Body of pancreas (tissue), 4 donors: ENCODE results near the gene PPP4R4. TPM values are rescaled to one million over a fixed set of nuclear protein-coding genes. Genes with fewer than 3 reads are reported as not detected.

ENCODE experiments used
- ATAC-seq: fragments of 150-250 bp; one replicate; pipeline ENCODE4 v1.9.1; 2016
- DNase-seq, 4 donors: peaks; one replicate each; pipeline ENCODE4 v3.0.0-alpha.2; 2019
- H3K27ac ChIP-seq, 4 donors: fragments of 200-600 bp; sonication (generic); 1 replicate in 3 of 4; 2 replicates in 1 of 4; pipeline versions ENCODE4 v1.5.1 to v1.6.1; 2016 to 2019; ENCODE audit warnings: mild to moderate bottlenecking in 1 of 4, mixed read lengths in 1 of 4, moderate library complexity in 1 of 4
- H3K27me3 ChIP-seq, 2 donors: fragments of 200-600 bp; sonication (generic); one replicate each; pipeline ENCODE4 v1.6.0; 2016; ENCODE audit warnings: mild to moderate bottlenecking in 1 of 2
- H3K36me3 ChIP-seq, 2 donors: fragments of 200-600 bp; sonication (generic); replicated peaks in 1 of 2; 2 replicates each; pipeline ENCODE4 v1.5.1; 2016; ENCODE audit warnings: low read depth in 2 of 2; ENCODE audit not compliant: insufficient read depth in 1 of 2
- H3K4me1 ChIP-seq: fragments of 200-600 bp; sonication (generic); one replicate; pipeline ENCODE4 v1.6.0; 2016
- H3K4me3 ChIP-seq, 2 donors: fragments of 200-600 bp; sonication (generic); 1 replicate in 1 of 2; 2 replicates in 1 of 2; pipeline ENCODE4 v1.5.1; 2016 to 2019
- H3K9me3 ChIP-seq, 3 donors: fragments of 200-600 bp; sonication (generic); 1 replicate in 2 of 3; 2 replicates in 1 of 3; pipeline ENCODE4 v1.5.1; 2016
- CTCF ChIP-seq, 7 experiments: fragments of 450-650 bp in 4 of 7; fragments of 200-600 bp in 3 of 7; sonication (generic) in 3 of 7; IDR thresholded peaks; one replicate each; pipeline ENCODE4 v1.5.1; 2016 to 2019; ENCODE audit warnings: antibody characterized with exemption in 7 of 7
- POLR2A ChIP-seq, 3 donors: fragments of 450-650 bp; IDR thresholded peaks; one replicate each; pipeline ENCODE4 v1.6.1; 2016; ENCODE audit warnings: antibody characterized with exemption in 3 of 3, mild to moderate bottlenecking in 2 of 3
- WGBS, 2 donors: methylation state at CpG; one replicate each; pipeline ENCODE4 v1.1.5; 2017; 5-methylcytosine and 5-hydroxymethylcytosine counted together
- intact Hi-C: fragments of 100-400 bp; cut with DNase I; formaldehyde crosslinking; loops from one replicate; pipeline ENCODE4 v1.15.1; 2023
- total RNA-seq, 2 donors: library from RNA; depleted of rRNA; stranded (reverse); fragments of >200 nt; gene quantifications; one replicate each; pipeline ENCODE4 v1.1.0, GENCODE V29; 2016

Gene PPP4R4
- total RNA-seq, 2 donors from 2014 or later: 1.3 to 2.6 TPM

GRCh38 chr14:94179244-94179643 is 5.1 kb downstream of the PPP4R4 start:
- DNase-seq: no peak
- Histone ChIP-seq H3K9me3 (no peaks in the 10 kb centered on the region), H3K36me3 (no peaks in the 10 kb centered on the region), H3K4me1 (peaks cover 15% of the 10 kb centered on the region), H3K4me3 (no peak overlapping the region), H3K27me3 (peaks cover 0 to 13% of the 10 kb centered on the region in 2 donors), H3K27ac (no peak overlapping the region)
- ATAC-seq: no peak
- TF ChIP-seq POLR2A (IDR thresholded peaks at IDR 0.05) (no peak), CTCF (IDR thresholded peaks at IDR 0.05) (no peak)
- intact Hi-C loops: no loop called here
- 81 to 84% methylated on average over 2 of the region's 2 CpGs for WGBS, 2 donors

- H3K27ac ChIP-seq: no peak overlapping the region
- 3 to 11% methylated on average over 4 of the region's 4 CpGs for WGBS, 2 donors
- no peak for DNase-seq
- no peaks in the 10 kb centered on the region for H3K36me3 ChIP-seq
- peaks cover under 1% of the 10 kb centered on the region for H3K4me1 ChIP-seq
- H3K9me3 ChIP-seq: no peaks in the 10 kb centered on the region
- TF ChIP-seq CTCF (IDR thresholded peaks at IDR 0.05) (peak; percentile 32 to 67 (median 60)), POLR2A (IDR thresholded peaks at IDR 0.05) (no peak)
- peak; percentile 65 for ATAC-seq
- intact Hi-C loops: no loop called here
- H3K27me3 ChIP-seq: peaks cover 0 to 3% of the 10 kb centered on the region in 2 donors
- H3K4me3 ChIP-seq: no peak overlapping the region
These were observed 6.6 kb downstream of the PPP4R4 start for GRCh38 chr14:94180655-94181271.

GRCh38 chr14:94181835-94182234 is 7.7 kb downstream of the PPP4R4 start:
- WGBS, 2 donors: 65 to 74% methylated on average over 2 of the region's 2 CpGs
- no peaks in the 10 kb centered on the region for H3K4me1 ChIP-seq
- DNase-seq (no peak), ATAC-seq (no peak)
- no peaks in the 10 kb centered on the region for H3K27me3 ChIP-seq
- no peaks in the 10 kb centered on the region for H3K9me3 ChIP-seq
- no peak overlapping the region for H3K4me3 ChIP-seq
- no peak for TF ChIP-seq POLR2A (IDR thresholded peaks at IDR 0.05)
- no peak for TF ChIP-seq CTCF (IDR thresholded peaks at IDR 0.05)
- no peaks in the 10 kb centered on the region for H3K36me3 ChIP-seq
- no peak overlapping the region for H3K27ac ChIP-seq
- intact Hi-C loops: no loop called here

- Histone ChIP-seq H3K27ac (no peak overlapping the region), H3K36me3 (no peaks in the 10 kb centered on the region), H3K9me3 (no peaks in the 10 kb centered on the region), H3K4me3 (no peak overlapping the region), H3K4me1 (no peaks in the 10 kb centered on the region), H3K27me3 (no peaks in the 10 kb centered on the region)
- intact Hi-C loops: no loop called here
- DNase-seq (no peak), ATAC-seq (no peak)
- TF ChIP-seq CTCF (IDR thresholded peaks at IDR 0.05): no peak
- TF ChIP-seq POLR2A (IDR thresholded peaks at IDR 0.05): no peak
- WGBS, 2 donors: 58 to 62% methylated on average over 1 of the region's 1 CpG
These were observed 18.4 kb downstream of the PPP4R4 start for GRCh38 chr14:94192536-94192935.

GRCh38 chr14:94193776-94194175 is 19.7 kb downstream of the PPP4R4 start:
- no peaks in the 10 kb centered on the region for H3K27me3 ChIP-seq
- DNase-seq (no peak), ATAC-seq (no peak)
- H3K4me1 ChIP-seq: no peaks in the 10 kb centered on the region
- WGBS, 2 donors: 46 to 64% methylated on average over 1 of the region's 1 CpG
- H3K27ac ChIP-seq: no peak overlapping the region
- H3K9me3 ChIP-seq: no peaks in the 10 kb centered on the region
- intact Hi-C loops: no loop called here
- no peak for TF ChIP-seq CTCF (IDR thresholded peaks at IDR 0.05)
- no peak for TF ChIP-seq POLR2A (IDR thresholded peaks at IDR 0.05)
- H3K4me3 ChIP-seq: no peak overlapping the region
- no peaks in the 10 kb centered on the region for H3K36me3 ChIP-seq
